NOMO-1 treated with DMSO at 0.1 percent for 48 hours (cell line): ENCODE data around the gene MFAP2.

Source experiments
- DNase-seq: peaks from one replicate; lab custom pipeline; 2025; ENCODE audit not compliant: unreplicated experiment; lab: John Stamatoyannopoulos, UW

MFAP2 gene

GRCh38 chr1:16981269-16981849 is 939 bp upstream of the MFAP2 start:
- DNase-seq, result no peak

GRCh38 chr1:16979475-16980327 is 719 bp downstream of the MFAP2 start:
- no peak for DNase-seq

GRCh38 chr1:16978567-16979474 is 1.6 kb downstream of the MFAP2 start:
- no peak for DNase-seq

GRCh38 chr1:16978139-16978538 is 2.3 kb downstream of the MFAP2 start:
- DNase-seq, result no peak

GRCh38 chr1:16977377-16977776 is 3.0 kb downstream of the MFAP2 start:
- no peak for DNase-seq

- no peak for DNase-seq
Measured at GRCh38 chr1:16976966-16977365, 3.5 kb downstream of the MFAP2 start.

GRCh38 chr1:16975838-16976237 is 4.6 kb downstream of the MFAP2 start:
- no peak for DNase-seq

- DNase-seq, result no peak
Measured at GRCh38 chr1:16975211-16975610, 5.2 kb downstream of the MFAP2 start.

- DNase-seq, result no peak
Measured at GRCh38 chr1:16973215-16973614, 7.2 kb downstream of the MFAP2 start.

GRCh38 chr1:16972189-16972895 is 8.1 kb downstream of the MFAP2 start:
- no peak for DNase-seq

- no peak for DNase-seq
Measured at GRCh38 chr1:16971341-16972188, 8.9 kb downstream of the MFAP2 start.

- DNase-seq, result no peak
Measured at GRCh38 chr1:16970132-16970910, 10.1 kb downstream of the MFAP2 start.

- no peak for DNase-seq
Measured at GRCh38 chr1:16969651-16970050, 10.8 kb downstream of the MFAP2 start.

GRCh38 chr1:16969057-16969611 is 11.3 kb downstream of the MFAP2 start:
- no peak for DNase-seq

- DNase-seq, result no peak
Measured at GRCh38 chr1:16968372-16968771, 12.0 kb downstream of the MFAP2 start.

GRCh38 chr1:16967962-16968361 is 12.5 kb downstream of the MFAP2 start:
- DNase-seq, result no peak

- DNase-seq, result no peak
Measured at GRCh38 chr1:16967095-16967575, 13.3 kb downstream of the MFAP2 start.

- no peak for DNase-seq
Measured at GRCh38 chr1:16966282-16966681, 14.1 kb downstream of the MFAP2 start.
